BJ (cell line): ENCODE results near the gene LIMK2. TPM values are rescaled to one million over a fixed set of nuclear protein-coding genes. Genes with fewer than 3 reads are reported as not detected.
A peak's percentile ranks its signal among the peaks of the same experiment; 100 is the strongest.
"Not testable (repeated sequence)": the region's sequence is repeated elsewhere in the genome, so short reads cannot be mapped to it uniquely, and the experiment has no call there.

Experiments
- CTCF ChIA-PET: fragments of 350-600 bp; formaldehyde crosslinking; extraction: SDS; loops from one replicate; lab custom pipeline; 2021; ENCODE audit warnings: antibody characterized with exemption, inconsistent platforms; lab: Yijun Ruan, JAX
- POLR2A ChIA-PET: fragments of 300-600 bp; sonication (Branson Sonifier 250); formaldehyde crosslinking; extraction: SDS; loops from one replicate; lab custom pipeline; 2021; ENCODE audit warnings: antibody characterized with exemption; lab: Charles Lee
- DNase-seq: peaks from one replicate; pipeline ENCODE4 v3.0.0-alpha.2; 2011; ENCODE audit warnings: low read depth
- H3K27me3 ChIP-seq: 2 replicates; pipeline ENCODE4 v1.6.0; 2011; ENCODE audit warnings: low read length; ENCODE audit not compliant: control insufficient read depth, insufficient read depth
- H3K36me3 ChIP-seq: 2 replicates; pipeline ENCODE4 v1.5.1; 2011; ENCODE audit warnings: low read length; ENCODE audit not compliant: control insufficient read depth, insufficient read depth
- H3K4me3 ChIP-seq: 2 replicates; pipeline ENCODE4 v1.5.1; 2011; ENCODE audit warnings: low read depth, mild to moderate bottlenecking, control low read depth, low read length
- CTCF ChIP-seq: IDR thresholded peaks from 2 replicates; pipeline ENCODE4 v1.5.1; 2011; ENCODE audit warnings: low read depth, mild to moderate bottlenecking, control low read depth, inconsistent platforms, low read length, moderate library complexity; ENCODE audit not compliant: insufficient read depth
- polyA plus RNA-seq: library from polyadenylated mRNA; depleted of rRNA; stranded (reverse); fragments of >200 nt; gene quantifications from 2 replicates; pipeline ENCODE4 v1.2.3, GENCODE V29; 2011

The LIMK2 gene
- polyA plus RNA-seq, 1 experiment = 5.5 TPM

- H3K36me3 ChIP-seq = no peaks in the 10 kb centered on the region
- H3K4me3 ChIP-seq = no peak overlapping the region
- no peak for DNase-seq
- no peak for TF ChIP-seq CTCF
- no peaks in the 10 kb centered on the region for H3K27me3 ChIP-seq
- CTCF ChIA-PET = interaction anchor here (0.7 to 1.3 kb wide), 2 partner anchors 8 to 578 kb away, joined by 3 to 6 read pairs; no protein-coding TSS in a partner anchor
- POLR2A ChIA-PET = no interaction called here
These were observed 93.1 kb downstream of the LIMK2 start for GRCh38 chr22:31305194-31305593.

- no peaks in the 10 kb centered on the region for H3K27me3 ChIP-seq
- CTCF ChIA-PET = interaction anchor here (8.0 kb wide), 1 partner anchor 11 kb away, joined by 143 read pairs; the partner anchor contains the start of gene PIK3IP1
- DNase-seq = no peak
- H3K36me3 ChIP-seq = no peaks in the 10 kb centered on the region
- POLR2A ChIA-PET = no interaction called here
- H3K4me3 ChIP-seq = no peak overlapping the region
- TF ChIP-seq CTCF = no peak
These were observed 96.1 kb downstream of the LIMK2 start for GRCh38 chr22:31308181-31308580.

- Histone ChIP-seq H3K4me3 (no peak overlapping the region), H3K27me3 (no peaks in the 10 kb centered on the region), H3K36me3 (no peaks in the 10 kb centered on the region)
- POLR2A ChIA-PET = no interaction called here
- CTCF ChIA-PET = interaction anchor here (0.6 to 8.0 kb wide), 26 partner anchors 8 to 1411 kb away, joined by 3 to 143 read pairs (median 4); partner anchors contain the start of genes LIMK2 and PIK3IP1
- peak; percentile 90 for TF ChIP-seq CTCF
- DNase-seq = no peak
These were observed 101.5 kb downstream of the LIMK2 start for GRCh38 chr22:31313366-31314147.

- CTCF ChIA-PET = interaction anchor here (0.7 to 8.0 kb wide), 14 partner anchors 8 to 103 kb away, joined by 3 to 143 read pairs (median 6); partner anchors contain the start of genes LIMK2 and PIK3IP1
These were observed 102.1 kb downstream of the LIMK2 start for GRCh38 chr22:31314220-31314619.

GRCh38 chr22:31321421-31321820 is 109.3 kb downstream of the LIMK2 start:
- no peaks in the 10 kb centered on the region for H3K27me3 ChIP-seq
- POLR2A ChIA-PET = no interaction called here
- no peak overlapping the region for H3K4me3 ChIP-seq
- no peak for DNase-seq
- H3K36me3 ChIP-seq = peaks cover 3% of the 10 kb centered on the region
- no peak for TF ChIP-seq CTCF
- CTCF ChIA-PET = interaction anchor here (0.9 to 4.0 kb wide), 4 partner anchors 7 to 19 kb away, joined by 3 to 33 read pairs (median 5); no protein-coding TSS in a partner anchor

More at GRCh38 chr22:31314220-31314619, 102.1 kb downstream of the LIMK2 start:
- H3K36me3 ChIP-seq, DNase-seq, H3K27me3 ChIP-seq, POLR2A ChIA-PET, H3K4me3 ChIP-seq: not testable (repeated sequence)
